ENCODE measurements around the gene NFATC1. TPM values are rescaled to one million over a fixed set of nuclear protein-coding genes. Genes with fewer than 3 reads are reported as not detected.
A peak's percentile ranks its signal among the peaks of the same experiment; 100 is the strongest.

Gene NFATC1
- total and polyA plus RNA-seq, 2 experiments from 2014 or later = 7.5 to 9.8 TPM

- H4K20me1 ChIP-seq (ENCODE audit: insufficient read depth) = no peaks in the 10 kb centered on the region
- no peaks in the 10 kb centered on the region for H3K9me2 ChIP-seq (ENCODE audit: insufficient read depth)
- DNase-seq = peak; percentile 14
- H3K9me3 ChIP-seq (ENCODE audit: low read depth) = no peaks in the 10 kb centered on the region
- H3K4me2 ChIP-seq (ENCODE audit: unreplicated experiment) = no peak overlapping the region
- H3K79me2 ChIP-seq (ENCODE audit: insufficient read depth) = no peaks in the 10 kb centered on the region
- no peak overlapping the region for H3K4me3 ChIP-seq
- 76% methylated on average over 32 of the region's 32 CpGs for WGBS, 2 experiments (ENCODE audit: low coverage in 1 of 2, low lambda C conversion rate in 2 of 2, missing lambda C conversion rate in 2 of 2)
- in situ Hi-C loops (cut with MboI) = no loop called here
- no peak overlapping the region for H2AFZ ChIP-seq
- H3K27ac ChIP-seq = no peak overlapping the region
- peaks cover 6% of the 10 kb centered on the region; the same call in 1 of the 2 replicates for H3K4me1 ChIP-seq (ENCODE audit: insufficient read depth)
- H3K36me3 ChIP-seq (ENCODE audit: low read depth) = no peaks in the 10 kb centered on the region
- no peaks in the 10 kb centered on the region for H3K27me3 ChIP-seq (replicated peaks; ENCODE audit: insufficient read depth)
- no peak overlapping the region for H3K9ac ChIP-seq
- no peak for TF ChIP-seq EZH2 (IDR thresholded peaks at IDR 0.05; ENCODE audit: insufficient read depth, poor library complexity, severe bottlenecking)
- H3F3A ChIP-seq (ENCODE audit: insufficient read depth) = no peaks in the 10 kb centered on the region
Measured at GRCh38 chr18:79453816-79454735, 58.3 kb downstream of the NFATC1 start.

GRCh38 chr18:79455261-79455660, 59.5 kb downstream of the NFATC1 start:
- H2AFZ ChIP-seq = no peak overlapping the region
- WGBS, 2 experiments (ENCODE audit: low coverage in 1 of 2, low lambda C conversion rate in 2 of 2, missing lambda C conversion rate in 2 of 2) = 92 to 97% methylated on average over 18 to 26 of the region's 26 CpGs
- in situ Hi-C loops (cut with MboI) = no loop called here
- no peaks in the 10 kb centered on the region for H3K27me3 ChIP-seq (replicated peaks; ENCODE audit: insufficient read depth)
- no peak for DNase-seq
- H3K79me2 ChIP-seq (ENCODE audit: insufficient read depth) = no peaks in the 10 kb centered on the region
- H3F3A ChIP-seq (ENCODE audit: insufficient read depth) = no peaks in the 10 kb centered on the region
- H3K4me1 ChIP-seq (ENCODE audit: insufficient read depth) = peaks cover 6% of the 10 kb centered on the region; the same call in 1 of the 2 replicates
- no peaks in the 10 kb centered on the region for H3K9me3 ChIP-seq (ENCODE audit: low read depth)
- H3K27ac ChIP-seq = no peak overlapping the region
- no peak overlapping the region for H3K9ac ChIP-seq
- no peaks in the 10 kb centered on the region for H3K9me2 ChIP-seq (ENCODE audit: insufficient read depth)
- H4K20me1 ChIP-seq (ENCODE audit: insufficient read depth) = no peaks in the 10 kb centered on the region
- H3K4me2 ChIP-seq (ENCODE audit: unreplicated experiment) = no peak overlapping the region
- H3K4me3 ChIP-seq = no peak overlapping the region
- H3K36me3 ChIP-seq (ENCODE audit: low read depth) = no peaks in the 10 kb centered on the region
- TF ChIP-seq EZH2phosphoT487 (IDR thresholded peaks at IDR 0.05; ENCODE audit: insufficient read depth, low read depth) (no peak), EZH2 (IDR thresholded peaks at IDR 0.05; ENCODE audit: insufficient read depth, poor library complexity, severe bottlenecking) (no peak)

- Histone ChIP-seq H2AFZ (no peak overlapping the region), H3K9me2 (ENCODE audit: insufficient read depth) (no peaks in the 10 kb centered on the region), H3K9me3 (ENCODE audit: low read depth) (no peaks in the 10 kb centered on the region), H3K27ac (no peak overlapping the region), H3K36me3 (ENCODE audit: low read depth) (no peaks in the 10 kb centered on the region), H3K27me3 (replicated peaks; ENCODE audit: insufficient read depth) (no peaks in the 10 kb centered on the region), H3K9ac (no peak overlapping the region), H3K4me1 (ENCODE audit: insufficient read depth) (peaks cover 6% of the 10 kb centered on the region; the same call in 1 of the 2 replicates), H3K79me2 (ENCODE audit: insufficient read depth) (no peaks in the 10 kb centered on the region), H3K4me2 (ENCODE audit: unreplicated experiment) (no peak overlapping the region), H3F3A (ENCODE audit: insufficient read depth) (no peaks in the 10 kb centered on the region), H4K20me1 (ENCODE audit: insufficient read depth) (no peaks in the 10 kb centered on the region), H3K4me3 (no peak overlapping the region)
- in situ Hi-C loops (cut with MboI) = no loop called here
- 97 to 98% methylated on average over 32 to 37 of the region's 37 CpGs for WGBS, 2 experiments (ENCODE audit: low coverage in 1 of 2, low lambda C conversion rate in 2 of 2, missing lambda C conversion rate in 2 of 2)
- TF ChIP-seq EZH2 (IDR thresholded peaks at IDR 0.05; ENCODE audit: insufficient read depth, poor library complexity, severe bottlenecking) (no peak), EZH2phosphoT487 (IDR thresholded peaks at IDR 0.05; ENCODE audit: insufficient read depth, low read depth) (no peak)
- DNase-seq = no peak
Measured at GRCh38 chr18:79456105-79456980, 60.6 kb downstream of the NFATC1 start.

- Histone ChIP-seq H3F3A (ENCODE audit: insufficient read depth) (no peaks in the 10 kb centered on the region), H3K36me3 (ENCODE audit: low read depth) (no peaks in the 10 kb centered on the region), H3K27ac (no peak overlapping the region), H3K9me3 (ENCODE audit: low read depth) (no peaks in the 10 kb centered on the region), H3K27me3 (replicated peaks; ENCODE audit: insufficient read depth) (no peaks in the 10 kb centered on the region), H3K4me2 (ENCODE audit: unreplicated experiment) (no peak overlapping the region), H2AFZ (no peak overlapping the region), H3K4me1 (ENCODE audit: insufficient read depth) (peaks cover 6% of the 10 kb centered on the region; the same call in 1 of the 2 replicates), H4K20me1 (ENCODE audit: insufficient read depth) (no peaks in the 10 kb centered on the region), H3K9ac (no peak overlapping the region), H3K9me2 (ENCODE audit: insufficient read depth) (no peaks in the 10 kb centered on the region), H3K4me3 (no peak overlapping the region), H3K79me2 (ENCODE audit: insufficient read depth) (no peaks in the 10 kb centered on the region)
- in situ Hi-C loops (cut with MboI) = no loop called here
- 98 to 99% methylated on average over 12 of the region's 12 CpGs for WGBS, 2 experiments (ENCODE audit: low coverage in 1 of 2, low lambda C conversion rate in 2 of 2, missing lambda C conversion rate in 2 of 2)
- no peak for TF ChIP-seq EZH2 (IDR thresholded peaks at IDR 0.05; ENCODE audit: insufficient read depth, poor library complexity, severe bottlenecking)
- TF ChIP-seq EZH2phosphoT487 (IDR thresholded peaks at IDR 0.05; ENCODE audit: insufficient read depth, low read depth) = no peak
- DNase-seq = no peak
Measured at GRCh38 chr18:79457239-79457638, 61.5 kb downstream of the NFATC1 start.
